Endothelial cell of umbilical vein (primary cell): ENCODE measurements around the gene GON4L.

ENCODE experiments used
- CTCF ChIP-seq, 2 donors: IDR thresholded peaks; 1 replicate in 1 of 2; 2 replicates in 1 of 2; pipeline ENCODE4 v1.5.1; 2011; ENCODE audit warnings: low read length in 2 of 2, mild to moderate bottlenecking in 2 of 2, moderate library complexity in 2 of 2, control low read depth in 1 of 2, inconsistent platforms in 1 of 2, low read depth in 1 of 2; ENCODE audit not compliant: insufficient read depth in 1 of 2; ENCODE audit errors: extremely low read depth in 1 of 2
- EZH2 ChIP-seq: IDR thresholded peaks from 2 replicates; pipeline ENCODE4 v1.6.1; 2012; ENCODE audit warnings: borderline replicate concordance, low read depth, mild to moderate bottlenecking, moderate library complexity, low read length, inconsistent platforms; ENCODE audit not compliant: severe bottlenecking
- FOS ChIP-seq: IDR thresholded peaks from 2 replicates; pipeline ENCODE4 v1.6.1; 2011; ENCODE audit warnings: mild to moderate bottlenecking, low read length, moderate library complexity, borderline replicate concordance; ENCODE audit not compliant: insufficient read depth
- JUN ChIP-seq: IDR thresholded peaks from 2 replicates; pipeline ENCODE4 v1.6.1; 2011; ENCODE audit warnings: borderline replicate concordance, low read depth; ENCODE audit not compliant: insufficient read length, insufficient read depth
- MAX ChIP-seq: IDR thresholded peaks from 2 replicates; pipeline ENCODE4 v1.6.1; 2011; ENCODE audit not compliant: insufficient read depth, insufficient read length
- MYC ChIP-seq: IDR thresholded peaks from one replicate; pipeline ENCODE4 v1.6.1; 2011; ENCODE audit warnings: mild to moderate bottlenecking, low read depth, low read length
- POLR2A ChIP-seq: IDR thresholded peaks from 2 replicates; pipeline ENCODE4 v1.6.1; 2012; ENCODE audit warnings: low read depth, mild to moderate bottlenecking, control low read depth, low read length
- POLR2AphosphoS5 ChIP-seq: IDR thresholded peaks from 2 replicates; pipeline ENCODE4 v1.6.1; 2012; ENCODE audit warnings: low read depth, mild to moderate bottlenecking, control low read depth, low read length, moderate library complexity; ENCODE audit not compliant: insufficient read depth

GRCh38 chr1:155740995-155741394 lies 116.0 kb downstream of the GON4L start:
- TF ChIP-seq CTCF (IDR thresholded peaks at IDR 0.05; ENCODE audit: extremely low read depth in 1 of 2, insufficient read depth in 1 of 2, low read depth in 1 of 2, low read length in 2 of 2) = no peak
- TF ChIP-seq POLR2A = no peak
- no peak for TF ChIP-seq POLR2AphosphoS5
- no peak for TF ChIP-seq EZH2
- TF ChIP-seq MAX = no peak
- TF ChIP-seq JUN = no peak
- TF ChIP-seq FOS = no peak
- no peak for TF ChIP-seq MYC
